ENCODE data around the gene GPR176. TPM values are rescaled to one million over a fixed set of nuclear protein-coding genes. Genes with fewer than 3 reads are reported as not detected.

The GPR176 gene
- total RNA-seq, 1 donor from 2014 or later = 5.7 TPM

DNA sequence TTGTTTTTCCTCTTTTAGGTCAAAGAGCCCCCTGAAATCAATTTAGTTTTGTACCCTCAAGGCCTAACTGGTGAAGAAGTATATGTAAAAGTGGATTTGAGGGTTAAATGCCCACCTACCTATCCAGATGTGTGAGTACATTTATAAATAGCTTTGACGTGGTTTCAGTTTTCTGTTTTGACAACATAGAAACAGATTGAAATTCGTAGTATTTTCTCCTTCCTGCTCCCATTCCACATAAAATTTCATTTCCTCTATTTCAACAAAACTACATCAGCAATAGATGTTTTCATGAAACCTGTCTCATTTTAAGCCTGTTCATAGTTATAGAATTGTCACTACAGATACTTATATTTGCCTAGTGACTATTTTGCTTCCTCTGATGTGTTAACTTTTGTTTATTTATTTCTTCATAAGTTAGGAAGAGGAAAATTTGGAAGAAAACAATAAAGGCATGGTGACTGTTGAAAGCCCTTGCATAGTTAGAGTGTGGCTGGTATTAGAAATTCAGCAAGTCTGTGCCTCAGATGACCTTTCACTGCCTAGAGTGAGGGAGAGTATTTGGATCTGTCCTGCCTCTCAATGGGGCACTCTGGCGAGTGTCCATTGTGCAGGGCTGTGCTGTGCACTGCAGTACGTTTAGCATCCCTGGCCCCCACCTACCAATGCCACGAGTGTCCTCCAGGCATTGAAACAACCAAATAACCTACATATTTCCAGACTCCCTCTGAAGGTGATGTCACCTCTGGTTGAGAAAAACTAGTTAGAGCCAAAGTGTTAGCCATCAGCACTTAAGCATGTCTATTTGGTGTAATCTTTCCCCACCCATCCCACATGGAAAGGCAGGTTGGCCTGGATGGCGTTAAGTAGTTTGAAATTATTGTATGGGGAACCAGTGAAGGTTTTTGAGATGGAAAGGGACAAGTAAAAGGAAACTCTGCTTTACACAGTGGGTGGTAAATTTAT lies 19.7 kb upstream of the GPR176 start:
- DNase-seq (ENCODE audit: low spot score) (no peak), ATAC-seq (no peak)
- intact Hi-C loops (cut with DNase I) = no loop called here

DNA sequence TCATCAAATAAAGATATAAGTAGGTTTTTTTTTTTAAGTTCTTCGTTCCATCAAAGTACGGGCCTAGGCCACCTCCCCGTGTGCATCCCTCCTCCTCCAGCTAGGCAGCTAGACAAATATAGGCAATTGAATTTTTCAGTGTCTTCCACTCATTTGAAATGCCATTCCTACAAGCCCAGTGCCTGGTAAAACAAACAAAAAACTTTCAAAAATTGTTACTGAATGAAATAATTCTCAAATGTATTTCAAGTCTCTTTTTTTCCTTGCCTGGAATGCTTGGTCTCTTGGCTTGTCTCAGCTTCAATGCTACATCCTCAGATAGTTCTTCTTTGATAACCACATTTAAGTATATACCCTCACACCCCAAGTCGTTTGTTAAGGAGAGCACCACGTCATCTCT lies 17.6 kb upstream of the GPR176 start:
- no peak for ATAC-seq
- intact Hi-C loops (cut with DNase I) = no loop called here
- no peak for DNase-seq (ENCODE audit: low spot score)

DNA sequence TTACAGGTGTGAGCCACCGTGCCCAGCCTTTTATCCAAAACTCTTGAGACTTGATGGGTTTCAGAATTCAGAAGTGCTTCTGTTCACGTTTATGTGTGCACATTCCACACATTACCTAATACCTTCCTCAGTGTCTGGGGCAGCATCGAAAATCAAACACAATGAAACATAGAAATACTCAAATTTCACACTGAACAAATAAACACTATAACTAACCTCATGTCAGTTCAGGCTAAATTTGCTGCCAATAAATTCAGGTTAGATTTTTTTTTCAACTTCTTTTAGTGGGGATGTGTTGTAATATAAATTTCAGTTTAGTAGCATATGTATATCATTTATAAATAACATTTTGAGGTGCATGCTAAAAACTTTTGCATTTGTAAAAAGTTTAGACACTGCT lies 16.6 kb upstream of the GPR176 start:
- ATAC-seq = no peak
- intact Hi-C loops (cut with DNase I) = no loop called here
- no peak for DNase-seq (ENCODE audit: low spot score)

DNA sequence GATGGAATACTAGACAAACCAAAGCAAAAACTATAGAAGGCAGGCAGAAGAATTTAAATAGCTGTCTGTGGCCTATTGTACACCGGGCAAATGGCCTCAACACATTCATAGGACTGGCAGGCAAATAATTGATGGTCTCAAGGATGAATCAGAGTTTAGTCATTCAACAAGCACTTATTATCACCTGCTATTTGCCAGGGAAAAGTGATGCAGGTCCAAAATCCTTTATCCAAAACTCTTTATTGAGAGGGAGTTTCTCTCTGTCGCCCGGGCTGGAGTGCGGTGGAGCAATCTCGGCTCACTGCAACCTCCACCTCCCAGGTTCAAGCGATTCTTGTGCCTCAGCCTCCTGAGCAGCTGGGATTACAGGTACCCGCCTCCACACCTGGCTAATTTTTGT lies 16.1 kb upstream of the GPR176 start:
- DNase-seq (ENCODE audit: low spot score) (no peak), ATAC-seq (no peak)
- intact Hi-C loops (cut with DNase I) = no loop called here

DNA sequence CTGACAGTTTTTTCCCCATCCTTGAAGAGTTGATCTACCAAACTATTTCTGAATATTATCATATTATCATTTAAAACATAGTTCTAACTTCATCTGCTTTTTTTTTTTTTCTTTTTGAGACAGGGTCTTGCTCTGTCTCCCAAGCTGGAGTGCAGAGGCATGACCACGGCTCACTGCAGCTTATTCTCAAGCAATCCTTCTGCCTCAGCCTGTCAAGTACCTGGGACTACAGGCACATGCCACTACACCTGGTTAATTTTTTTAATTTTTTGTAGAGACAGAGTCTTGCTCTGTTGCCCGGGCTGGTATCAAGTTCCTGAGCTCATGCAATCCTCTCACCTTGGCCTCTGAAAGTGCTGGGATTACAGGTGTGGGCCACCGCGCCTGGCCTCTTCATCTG lies 15.2 kb upstream of the GPR176 start:
- intact Hi-C loops (cut with DNase I) = no loop called here
- ATAC-seq = no peak

DNA sequence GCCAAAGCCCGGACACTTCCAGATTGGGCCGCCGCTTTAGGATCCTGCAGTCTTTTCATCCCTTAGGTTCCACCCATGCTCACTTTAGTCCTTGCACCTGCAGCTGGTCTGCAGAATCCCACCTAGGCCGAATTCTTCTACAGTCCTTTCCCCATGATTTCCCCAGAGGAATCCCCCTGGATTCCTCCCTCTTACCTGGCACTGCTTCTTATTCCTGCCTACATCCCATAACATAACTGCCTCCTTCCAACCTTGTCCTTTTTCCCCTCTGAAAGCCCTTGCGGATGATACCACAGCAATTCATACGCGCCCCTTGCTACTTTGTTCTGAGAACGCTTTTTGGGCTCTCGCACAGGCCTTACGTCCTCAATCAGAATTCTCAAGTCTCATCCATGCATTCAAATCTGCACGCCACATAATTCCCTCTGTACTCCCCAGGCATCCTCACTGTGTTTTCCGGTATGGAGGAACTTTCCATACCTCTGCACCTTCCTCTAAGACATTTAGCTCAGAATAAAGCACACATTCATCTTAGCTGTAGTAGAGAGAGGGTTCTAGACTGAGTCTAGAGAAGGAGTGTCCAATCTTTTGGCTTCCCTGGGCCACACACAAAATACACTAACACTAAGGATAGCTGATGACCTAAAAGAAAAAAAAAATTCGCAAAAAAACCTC lies 14.5 kb upstream of the GPR176 start:
- peak; percentile 19 for ATAC-seq
- intact Hi-C loops (cut with DNase I) = no loop called here
- no peak for DNase-seq (ENCODE audit: low spot score)

More for the DNA sequence above, 15.2 kb upstream of the GPR176 start:
- DNase-seq (ENCODE audit: low spot score) = no peak

DNA sequence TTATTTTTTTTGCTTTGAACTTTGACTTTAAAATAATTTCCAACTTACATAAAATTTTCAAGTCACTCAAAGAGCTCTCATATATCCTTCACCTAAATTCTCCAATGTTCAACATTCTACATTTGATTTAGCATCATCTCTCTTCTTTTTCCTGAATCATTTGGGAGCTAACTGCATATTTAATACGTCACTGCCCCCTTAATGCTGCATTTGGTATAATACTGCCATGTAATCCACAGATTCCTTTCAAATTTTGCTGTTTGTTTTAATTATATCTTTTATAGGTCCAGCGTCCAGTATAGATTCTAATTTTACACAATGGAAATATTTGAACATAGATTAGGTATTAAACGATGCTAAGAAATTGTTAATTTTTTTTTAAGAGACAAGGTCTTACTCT lies 11.5 kb upstream of the GPR176 start:
- ATAC-seq (no peak), DNase-seq (ENCODE audit: low spot score) (no peak)
- intact Hi-C loops (cut with DNase I) = no loop called here

DNA sequence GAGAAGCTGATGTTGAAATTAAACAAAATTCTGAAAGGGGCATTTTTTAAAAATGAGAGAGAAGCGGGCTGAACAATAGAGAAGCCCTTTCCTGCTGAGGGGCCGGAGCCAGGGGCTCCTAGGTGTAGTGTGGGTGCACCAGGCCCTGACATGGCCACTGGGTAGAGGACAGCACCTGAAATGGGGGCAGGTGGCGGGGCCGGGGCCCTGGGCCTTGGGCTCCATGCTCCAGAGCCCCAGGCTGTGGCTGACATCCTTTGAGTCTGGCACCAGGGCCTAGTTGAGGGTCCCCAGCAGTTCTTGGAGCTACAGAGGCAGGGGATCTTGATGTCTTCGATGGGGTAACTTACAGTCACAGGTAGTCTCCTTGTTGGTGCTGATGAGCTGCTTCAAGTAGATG lies 6.5 kb upstream of the GPR176 start:
- intact Hi-C loops (cut with DNase I) = no loop called here
- DNase-seq (ENCODE audit: low spot score) (no peak), ATAC-seq (no peak)

DNA sequence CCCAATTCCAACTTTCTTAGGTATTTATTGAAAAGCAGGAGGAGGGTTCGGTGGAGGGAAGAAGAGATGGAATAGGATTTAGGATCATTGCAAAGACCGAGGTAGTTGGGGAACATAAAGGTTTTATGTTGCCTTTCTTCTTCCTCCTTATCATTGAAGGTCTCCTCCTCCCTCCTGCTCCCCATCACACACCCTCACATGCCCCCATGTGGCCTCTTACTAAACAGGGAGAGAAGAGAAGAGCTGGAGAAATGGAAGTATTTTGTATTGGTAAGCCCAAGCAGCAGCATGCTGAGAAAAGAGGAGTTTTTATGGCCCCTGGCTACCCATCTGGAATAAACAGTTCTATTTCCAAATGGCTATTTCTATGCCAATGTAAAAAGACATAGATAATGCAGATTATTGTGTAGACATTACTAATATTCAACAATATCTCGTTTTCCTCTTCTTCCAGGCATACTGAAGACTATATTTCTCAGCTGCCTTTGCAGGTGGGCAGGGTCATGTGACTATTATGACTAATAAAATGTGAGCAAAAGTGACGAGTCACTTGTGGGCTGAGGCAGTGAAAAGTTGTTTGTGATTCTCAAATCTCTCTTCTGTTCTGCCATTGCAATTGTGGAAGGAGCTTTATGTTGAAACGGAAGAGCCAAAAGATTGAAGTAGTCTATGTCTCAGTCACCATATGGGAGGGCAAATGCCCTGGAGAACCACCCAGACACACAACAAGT lies 5.2 kb upstream of the GPR176 start:
- ATAC-seq (no peak), DNase-seq (ENCODE audit: low spot score) (no peak)
- intact Hi-C loops (cut with DNase I) = no loop called here

DNA sequence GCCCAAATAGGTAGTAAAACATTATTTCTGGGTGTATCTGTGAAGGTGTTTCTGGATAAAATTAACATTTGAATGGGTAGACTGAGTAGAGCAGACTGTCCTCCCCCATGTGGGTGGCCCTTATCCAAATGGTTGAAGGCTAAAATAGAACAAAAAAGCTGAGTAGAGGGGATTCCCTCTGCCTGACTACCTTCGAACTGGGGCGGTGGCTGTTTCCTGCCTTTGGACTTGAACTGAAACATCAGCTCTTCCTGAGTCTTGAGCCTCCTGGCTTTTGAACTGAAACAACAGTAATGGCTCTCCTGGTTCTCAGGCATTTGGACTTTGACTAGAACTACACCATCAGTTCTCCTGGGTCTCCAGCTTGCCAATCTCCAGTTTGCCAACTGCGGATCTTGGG lies 4.4 kb upstream of the GPR176 start:
- DNase-seq (ENCODE audit: low spot score) (no peak), ATAC-seq (no peak)
- intact Hi-C loops (cut with DNase I) = no loop called here

DNA sequence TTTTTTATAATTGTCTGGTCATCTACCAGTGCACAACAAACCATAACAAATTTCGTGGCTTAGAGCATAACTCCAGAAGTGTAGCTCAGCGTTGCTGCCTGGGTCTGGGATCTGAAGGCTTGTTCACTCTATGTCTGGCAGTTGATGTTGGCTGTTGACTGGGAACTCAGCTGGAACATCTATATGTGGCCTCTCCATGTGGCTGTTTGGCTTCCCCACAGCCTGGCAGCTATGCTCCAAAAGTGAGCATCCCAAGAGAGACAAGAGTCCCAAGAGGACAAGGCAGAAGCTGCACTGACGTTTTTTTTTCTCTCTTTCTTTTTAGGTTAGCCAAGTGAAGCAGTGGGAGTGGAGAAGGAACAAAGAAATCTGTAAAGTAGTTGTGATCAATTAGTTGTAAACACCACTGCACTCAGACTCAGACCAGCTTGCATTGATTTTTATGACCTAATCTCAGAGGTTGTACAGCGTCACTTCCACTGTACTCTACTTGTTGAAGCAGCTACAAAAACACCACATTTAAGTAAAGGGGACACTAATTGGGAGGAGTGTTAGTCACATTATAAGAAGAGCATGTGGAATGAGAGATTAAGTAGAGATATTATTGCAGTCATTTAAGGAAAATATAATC lies 2.5 kb upstream of the GPR176 start:
- no peak for ATAC-seq
- intact Hi-C loops (cut with DNase I) = no loop called here
- DNase-seq (ENCODE audit: low spot score) = no peak

DNA sequence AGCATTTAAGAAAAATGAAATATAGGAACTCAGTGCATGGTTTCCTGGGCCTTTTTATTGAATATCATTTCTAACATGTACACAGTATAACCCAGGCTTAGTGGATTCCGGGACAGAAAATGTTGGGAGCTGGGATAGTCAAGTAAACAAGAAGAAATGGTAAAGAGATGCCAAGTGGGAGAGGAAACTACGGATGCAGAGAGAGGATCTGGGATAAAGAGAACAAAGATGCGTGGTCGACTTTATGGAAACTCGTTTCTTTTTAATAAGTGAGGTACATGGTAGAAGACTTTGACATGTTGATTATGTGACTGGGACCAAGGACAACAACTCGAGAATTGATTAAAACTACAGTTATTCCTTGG lies 1.2 kb upstream of the GPR176 start:
- intact Hi-C loops (cut with DNase I) = no loop called here
- ATAC-seq = no peak

DNA sequence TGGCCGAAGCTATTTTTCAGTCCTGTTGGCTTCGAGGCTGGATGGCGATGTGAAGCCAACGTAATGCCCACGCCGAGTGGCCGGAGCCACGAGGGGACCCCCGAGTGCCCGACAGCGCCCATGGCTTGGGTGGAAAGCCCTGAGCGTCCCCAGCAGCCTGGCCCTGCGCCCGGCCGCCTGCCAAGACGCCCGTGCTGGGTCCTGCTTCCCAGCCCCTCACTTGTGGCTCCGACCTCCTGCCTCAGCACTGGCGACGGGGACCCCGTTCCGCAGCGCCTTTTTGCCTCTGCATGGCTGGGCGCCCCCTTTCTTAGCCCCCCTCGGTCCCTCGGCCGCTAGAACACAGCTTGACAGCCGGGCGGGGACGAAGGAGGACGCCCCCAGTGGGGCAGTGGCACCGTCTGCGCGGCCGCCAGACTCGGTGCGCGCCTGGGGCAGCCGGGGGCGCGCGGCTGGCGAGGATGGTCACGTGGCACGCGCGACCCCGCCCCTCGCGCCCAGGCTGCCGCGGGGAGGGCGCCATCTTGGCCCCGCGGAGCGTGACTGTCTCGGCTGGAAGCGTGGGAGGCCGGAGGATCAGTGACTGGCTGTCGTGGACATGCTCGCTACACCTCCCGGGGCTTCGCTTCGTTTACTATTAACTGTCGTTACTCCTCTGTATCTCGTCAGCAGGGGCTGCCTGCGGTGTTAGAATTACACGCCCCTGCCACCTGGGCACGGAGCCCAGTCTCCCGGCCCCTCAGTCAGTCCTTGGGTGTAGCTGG lies 626 bp upstream of the GPR176 start:
- intact Hi-C loops (cut with DNase I) = no loop called here
- peak; percentile 96 for ATAC-seq
- DNase-seq (ENCODE audit: low spot score) = peak; percentile 89

More for the DNA sequence above, 1.2 kb upstream of the GPR176 start:
- no peak for DNase-seq (ENCODE audit: low spot score)

DNA sequence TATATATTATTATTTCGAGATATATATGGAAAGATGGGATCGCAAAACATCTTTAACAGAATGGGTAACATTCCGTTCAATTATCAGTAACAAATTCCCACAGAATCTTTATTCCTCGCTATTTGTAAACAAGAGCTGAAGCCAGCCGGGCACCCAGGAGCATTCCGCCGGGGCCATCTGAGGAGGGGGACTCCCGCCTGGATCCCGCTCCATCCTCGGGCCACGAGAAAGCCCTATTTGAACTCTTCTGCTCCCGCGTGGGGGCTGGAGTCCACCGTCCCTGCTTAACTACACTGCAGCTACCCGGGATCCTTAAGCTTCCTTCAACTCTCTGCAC lies 687 bp downstream of the GPR176 start:
- peak; percentile 3 for ATAC-seq
- intact Hi-C loops (cut with DNase I) = no loop called here
- no peak for DNase-seq (ENCODE audit: low spot score)

DNA sequence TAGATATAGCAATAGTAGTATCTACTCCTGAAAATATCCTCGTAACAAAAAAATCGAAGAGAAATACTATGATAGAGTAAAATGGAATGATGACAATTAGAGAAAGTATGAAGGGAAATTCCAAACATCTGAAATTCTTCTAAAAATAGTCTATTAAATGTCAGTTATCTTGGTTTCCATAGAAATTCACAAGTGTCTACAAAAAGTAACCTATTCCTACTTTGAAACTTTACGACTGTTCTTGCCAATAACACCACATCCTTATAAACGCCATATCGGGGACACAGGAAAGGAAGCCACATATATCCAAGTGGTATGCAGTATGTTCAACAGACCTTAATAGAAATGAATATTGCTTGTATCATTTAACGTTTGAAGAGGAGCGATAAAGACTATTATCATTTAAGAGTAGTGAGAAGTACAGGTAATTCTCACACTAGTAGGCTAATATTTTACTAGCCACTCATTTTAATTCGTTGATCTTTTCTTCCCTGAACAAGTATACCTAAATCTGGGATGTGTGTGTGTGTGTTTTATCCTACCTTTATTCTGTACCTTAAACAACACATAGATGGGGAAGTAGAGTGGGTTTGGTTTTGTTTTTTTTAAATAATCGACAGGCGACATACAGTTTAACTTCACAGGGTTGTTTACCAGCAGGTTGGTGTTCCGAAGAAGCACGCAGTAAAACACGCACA lies 1.2 kb downstream of the GPR176 start:
- intact Hi-C loops (cut with DNase I) = no loop called here

DNA sequence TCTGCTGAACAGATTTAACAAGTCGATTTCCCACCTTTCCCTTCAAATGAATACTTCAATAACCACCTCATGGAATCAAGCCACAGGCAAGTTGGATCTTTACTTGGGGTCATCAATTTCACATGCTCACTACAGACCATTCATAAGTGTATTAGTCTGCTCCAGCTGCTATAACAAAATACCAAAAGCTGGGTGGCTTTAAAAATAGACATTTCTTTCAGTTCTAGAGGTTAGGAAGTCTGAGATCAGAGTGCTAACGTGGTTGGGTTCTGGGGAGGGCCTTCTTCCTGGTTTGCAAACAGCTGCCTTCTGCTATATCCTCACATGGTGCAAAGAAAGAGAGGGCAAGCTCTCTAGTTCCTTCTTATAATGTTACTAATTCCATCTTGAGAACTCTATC lies 5.1 kb downstream of the GPR176 start:
- ATAC-seq (no peak), DNase-seq (ENCODE audit: low spot score) (no peak)
- intact Hi-C loops (cut with DNase I) = no loop called here

More for the DNA sequence above, 1.2 kb downstream of the GPR176 start:
- ATAC-seq (no peak), DNase-seq (ENCODE audit: low spot score) (no peak)

DNA sequence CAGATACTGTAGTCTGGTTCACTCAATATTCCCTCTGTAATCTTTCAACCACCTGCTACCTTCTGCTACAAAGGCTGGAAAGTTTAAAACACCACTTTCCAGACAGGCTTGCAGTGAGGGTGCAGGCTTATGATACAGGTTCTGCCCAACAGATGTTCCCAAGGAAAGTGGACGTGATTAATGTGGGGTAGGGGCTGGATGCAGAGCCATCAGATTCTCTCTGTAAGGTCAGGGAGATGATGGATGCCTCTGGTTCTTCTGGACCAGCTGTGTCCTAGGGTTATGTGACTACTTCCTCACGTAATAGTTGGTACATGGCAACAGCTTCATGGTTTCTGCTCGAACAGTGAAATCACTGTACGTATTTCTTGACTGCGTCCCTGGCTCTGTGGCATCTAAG lies 11.1 kb downstream of the GPR176 start:
- ATAC-seq (no peak), DNase-seq (ENCODE audit: low spot score) (no peak)
- intact Hi-C loops (cut with DNase I) = no loop called here

DNA sequence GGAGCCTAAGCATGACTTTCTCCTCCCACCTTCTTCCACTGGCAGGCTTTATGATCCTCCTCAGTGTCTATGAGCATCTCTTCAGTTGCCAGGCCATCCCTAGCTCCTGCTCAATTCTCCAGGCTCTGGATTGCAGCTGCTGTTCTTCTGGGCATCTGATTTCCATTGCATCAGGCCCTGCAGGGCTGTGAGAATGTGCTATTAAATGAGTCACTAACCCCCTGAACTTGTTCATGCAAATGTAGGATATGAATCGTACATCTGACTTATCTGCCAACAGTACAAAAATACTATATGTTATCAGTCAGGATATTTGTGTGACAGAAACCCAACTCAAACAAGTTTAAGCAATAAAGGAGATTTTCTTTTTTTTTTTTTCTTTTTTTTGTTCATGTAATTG lies 11.9 kb downstream of the GPR176 start:
- ATAC-seq (no peak), DNase-seq (ENCODE audit: low spot score) (no peak)
- intact Hi-C loops (cut with DNase I) = no loop called here

All from sciatic nerve (tissue), 2 donors.